Gastroesophageal sphincter (tissue), 4 donors: ENCODE measurements around the gene CCSER1. TPM values are rescaled to one million over a fixed set of nuclear protein-coding genes. Genes with fewer than 3 reads are reported as not detected.

Experiments used
- ATAC-seq: fragments of 150-250 bp; one replicate; pipeline ENCODE4 v1.9.1; 2016; ENCODE audit warnings: mild to moderate bottlenecking, moderate library complexity
- H3K27ac ChIP-seq, 4 donors: fragments of 200-600 bp; sonication (generic) in 3 of 4; 1 replicate in 3 of 4; 2 replicates in 1 of 4; pipeline ENCODE4 v1.5.1; 2016 to 2019
- H3K27me3 ChIP-seq: fragments of 200-600 bp; sonication (generic); one replicate; pipeline ENCODE4 v1.5.1; 2019
- H3K36me3 ChIP-seq, 2 donors: fragments of 200-600 bp; sonication (generic); one replicate each; pipeline ENCODE4 v1.5.1; 2019; ENCODE audit warnings: control low read depth in 1 of 2
- H3K4me1 ChIP-seq, 3 donors: fragments of 200-600 bp; sonication (generic); 1 replicate in 2 of 3; 2 replicates in 1 of 3; pipeline ENCODE4 v1.5.1; 2016 to 2019; ENCODE audit warnings: control low read depth in 2 of 3
- H3K4me3 ChIP-seq, 2 donors: fragments of 200-600 bp; sonication (generic); one replicate each; pipeline ENCODE4 v1.5.1; 2019; ENCODE audit warnings: mild to moderate bottlenecking in 1 of 2, moderate library complexity in 1 of 2
- H3K9me3 ChIP-seq, 3 donors: fragments of 200-600 bp; sonication (generic); one replicate each; pipeline ENCODE4 v1.5.1; 2017 to 2019; ENCODE audit warnings: control low read depth in 2 of 3
- CTCF ChIP-seq, 4 experiments: fragments of 200-600 bp in 2 of 4; fragments of 450-650 bp in 2 of 4; sonication (generic) in 1 of 4; IDR thresholded peaks; one replicate each; pipeline ENCODE4 v1.5.1; 2017 to 2019; ENCODE audit warnings: antibody characterized with exemption in 4 of 4, mild to moderate bottlenecking in 2 of 4, moderate library complexity in 2 of 4
- EP300 ChIP-seq: sonication (generic); formaldehyde crosslinking; IDR thresholded peaks from one replicate; pipeline ENCODE4 v1.6.1; 2017; ENCODE audit warnings: antibody characterized with exemption, mild to moderate bottlenecking
- POLR2A ChIP-seq, 2 donors: fragments of 450-650 bp; IDR thresholded peaks; one replicate each; pipeline ENCODE4 v1.6.1; 2017; ENCODE audit warnings: antibody characterized with exemption in 2 of 2, mild to moderate bottlenecking in 2 of 2, moderate library complexity in 1 of 2
- POLR2AphosphoS5 ChIP-seq: sonication (generic); formaldehyde crosslinking; IDR thresholded peaks from one replicate; pipeline ENCODE4 v1.6.1; 2017; ENCODE audit warnings: antibody characterized with exemption
- WGBS, 2 donors: methylation state at CpG; one replicate each; pipeline ENCODE4 v1.1.5; 2018; ENCODE audit warnings: low coverage in 1 of 2; 5-methylcytosine and 5-hydroxymethylcytosine counted together
- total RNA-seq, 4 donors: library from RNA; depleted of rRNA; stranded (reverse); fragments of >200 nt; gene quantifications; one replicate each; pipeline ENCODE4 v1.1.0, GENCODE V29; 2016

CCSER1 gene
- total RNA-seq, 4 donors from 2014 or later, result 2.4 to 9.3 (median 4.6) TPM

DNA sequence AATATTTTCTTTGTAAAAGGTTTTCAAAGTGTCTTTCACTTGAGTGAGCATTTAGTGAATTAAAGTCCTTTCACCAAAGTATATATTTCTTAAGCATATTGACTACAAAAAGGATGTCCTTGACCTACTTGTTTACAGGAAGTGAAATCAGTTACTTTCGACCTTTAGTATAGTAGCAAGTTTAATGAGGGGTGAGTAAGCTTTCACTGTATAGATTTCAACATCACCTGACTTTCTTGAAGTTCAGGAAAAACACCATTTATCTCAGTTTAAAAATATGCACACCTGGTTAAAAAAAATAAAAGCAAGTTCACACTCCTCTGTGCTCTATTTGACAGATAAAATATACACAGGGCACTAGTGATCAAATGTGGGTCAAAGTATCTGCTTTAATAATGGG is 88.1 kb downstream of the CCSER1 start:
- 27 to 46% methylated on average over 1 of the region's 1 CpG for WGBS, 2 donors
- TF ChIP-seq CTCF (IDR thresholded peaks at IDR 0.05) (no peak), POLR2AphosphoS5 (no peak), EP300 (no peak), POLR2A (IDR thresholded peaks at IDR 0.05) (no peak)

GRCh38 chr4:90219822-90220221 is 92.6 kb downstream of the CCSER1 start:
- no peak for ATAC-seq
- H3K9me3 ChIP-seq, result no peaks in the 10 kb centered on the region
- H3K4me1 ChIP-seq, result no peaks in the 10 kb centered on the region
- WGBS, 2 donors, result 85 to 100% methylated on average over 3 of the region's 3 CpGs
- H3K27me3 ChIP-seq, result no peaks in the 10 kb centered on the region
- H3K36me3 ChIP-seq, result no peaks in the 10 kb centered on the region
- H3K4me3 ChIP-seq, result no peak overlapping the region
- no peak for TF ChIP-seq CTCF (IDR thresholded peaks at IDR 0.05)
- TF ChIP-seq EP300, result no peak
- no peak for TF ChIP-seq POLR2AphosphoS5
- no peak for TF ChIP-seq POLR2A (IDR thresholded peaks at IDR 0.05)
- H3K27ac ChIP-seq, result no peak overlapping the region

More for the DNA sequence above, 88.1 kb downstream of the CCSER1 start:
- no peak for ATAC-seq
- H3K27ac ChIP-seq, result no peak overlapping the region
- no peak overlapping the region for H3K4me3 ChIP-seq
- H3K36me3 ChIP-seq, result no peaks in the 10 kb centered on the region
- no peaks in the 10 kb centered on the region for H3K27me3 ChIP-seq
- no peaks in the 10 kb centered on the region for H3K4me1 ChIP-seq
- no peaks in the 10 kb centered on the region for H3K9me3 ChIP-seq

DNA sequence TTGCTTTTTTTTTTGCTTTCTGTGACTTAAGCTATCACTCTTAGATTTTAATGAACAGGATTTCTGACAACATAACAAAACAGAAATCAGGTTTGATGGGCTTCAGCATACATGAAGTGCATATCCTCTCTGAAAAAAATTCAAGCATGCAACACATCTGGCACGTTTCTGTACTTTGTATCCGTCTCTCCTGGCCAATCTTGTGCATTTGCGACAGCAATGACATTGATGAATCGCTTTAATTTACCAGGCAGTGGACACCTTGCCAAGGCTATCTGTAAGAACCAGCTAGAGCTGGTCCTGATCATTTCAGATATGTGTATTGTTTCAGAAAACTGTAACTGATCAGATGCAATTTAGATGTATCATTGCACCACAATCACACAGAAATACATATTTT is 93.3 kb downstream of the CCSER1 start:
- no peak for TF ChIP-seq POLR2A (IDR thresholded peaks at IDR 0.05)
- no peak for TF ChIP-seq EP300
- TF ChIP-seq CTCF (IDR thresholded peaks at IDR 0.05), result no peak
- TF ChIP-seq POLR2AphosphoS5, result no peak
- Histone ChIP-seq H3K4me3 (no peak overlapping the region), H3K9me3 (no peaks in the 10 kb centered on the region), H3K27me3 (no peaks in the 10 kb centered on the region), H3K27ac (no peak overlapping the region), H3K36me3 (no peaks in the 10 kb centered on the region), H3K4me1 (no peaks in the 10 kb centered on the region)
- WGBS, 2 donors, result 48% methylated on average over 4 of the region's 4 CpGs; no CpG with 5 or more reads in 1 of the 2 donors
- no peak for ATAC-seq

DNA sequence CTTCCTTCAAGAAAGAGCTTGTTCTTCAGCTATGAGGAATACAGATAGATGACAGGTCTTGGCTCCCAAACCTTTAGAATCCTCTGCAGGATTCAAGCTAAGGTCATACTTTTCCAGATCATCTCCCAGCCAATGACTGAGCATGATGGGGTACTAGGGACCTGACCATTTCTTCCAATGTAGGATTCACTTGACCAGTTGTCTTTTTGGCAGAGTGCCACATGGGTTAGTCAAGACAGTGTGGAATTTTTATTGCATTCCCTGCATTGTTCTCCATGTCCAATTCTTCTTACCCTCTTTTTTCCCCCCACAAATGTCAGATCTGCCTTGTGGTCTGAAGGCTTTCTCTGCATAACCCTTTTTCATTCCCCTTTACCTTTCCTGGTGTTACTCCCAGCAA is 99.5 kb downstream of the CCSER1 start:
- Histone ChIP-seq H3K27me3 (no peaks in the 10 kb centered on the region), H3K4me1 (no peaks in the 10 kb centered on the region)
- TF ChIP-seq POLR2AphosphoS5 (no peak), CTCF (IDR thresholded peaks at IDR 0.05) (no peak), POLR2A (IDR thresholded peaks at IDR 0.05) (no peak), EP300 (no peak)

GRCh38 chr4:90227177-90227576 is 100.0 kb downstream of the CCSER1 start:
- H3K9me3 ChIP-seq, result no peaks in the 10 kb centered on the region
- H3K4me3 ChIP-seq, result no peak overlapping the region
- no peak overlapping the region for H3K27ac ChIP-seq
- TF ChIP-seq POLR2A (IDR thresholded peaks at IDR 0.05), result no peak
- no peak for TF ChIP-seq CTCF (IDR thresholded peaks at IDR 0.05)
- H3K36me3 ChIP-seq, result no peaks in the 10 kb centered on the region
- no peaks in the 10 kb centered on the region for H3K4me1 ChIP-seq
- H3K27me3 ChIP-seq, result no peaks in the 10 kb centered on the region
- 89% methylated on average over 3 of the region's 3 CpGs for WGBS, 2 donors
- no peak for ATAC-seq

More for the DNA sequence above, 99.5 kb downstream of the CCSER1 start:
- no peaks in the 10 kb centered on the region for H3K9me3 ChIP-seq
- no peak overlapping the region for H3K4me3 ChIP-seq
- no peak overlapping the region for H3K27ac ChIP-seq
- no peak for ATAC-seq
- no peaks in the 10 kb centered on the region for H3K36me3 ChIP-seq
